Nucleus accumbens (tissue), 56 donors: ENCODE measurements around the gene TNIK.
"Not testable (repeated sequence)": the region's sequence is repeated elsewhere in the genome, so short reads cannot be mapped to it uniquely, and the experiment has no call there.

Source experiments
- DNase-seq, 56 donors: peaks; one replicate each; lab custom pipeline; 2025; lab: John Stamatoyannopoulos, UW

The TNIK gene

DNA sequence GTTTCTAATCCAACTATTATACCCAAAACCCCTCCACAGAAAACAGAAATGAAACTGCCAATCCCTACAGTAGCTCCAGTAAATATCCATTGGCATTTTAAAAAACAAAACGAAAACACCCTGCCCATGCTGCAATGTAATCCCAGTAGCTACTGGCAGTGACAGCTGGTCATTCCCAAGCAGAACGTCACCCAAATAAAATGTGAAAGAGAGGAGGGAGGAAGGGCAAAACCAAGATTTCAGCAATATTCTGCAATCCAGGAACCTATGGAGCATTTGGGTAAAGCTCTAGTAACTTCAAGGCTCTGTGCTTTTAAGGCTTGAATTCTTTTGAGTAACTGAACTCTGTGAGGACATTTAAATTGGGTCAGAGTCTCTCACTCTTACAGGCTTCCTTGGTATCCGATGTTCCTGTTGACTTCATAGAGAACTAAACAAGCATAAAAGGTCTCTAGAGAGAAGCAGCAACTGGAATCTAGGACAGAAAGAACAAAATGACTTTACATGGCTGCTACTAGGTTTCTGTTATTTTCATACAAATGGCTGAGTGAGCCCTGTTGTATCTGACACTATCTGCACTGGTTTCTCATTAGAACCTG, 136.2 kb downstream of the TNIK start:
- DNase-seq = no peak

DNA sequence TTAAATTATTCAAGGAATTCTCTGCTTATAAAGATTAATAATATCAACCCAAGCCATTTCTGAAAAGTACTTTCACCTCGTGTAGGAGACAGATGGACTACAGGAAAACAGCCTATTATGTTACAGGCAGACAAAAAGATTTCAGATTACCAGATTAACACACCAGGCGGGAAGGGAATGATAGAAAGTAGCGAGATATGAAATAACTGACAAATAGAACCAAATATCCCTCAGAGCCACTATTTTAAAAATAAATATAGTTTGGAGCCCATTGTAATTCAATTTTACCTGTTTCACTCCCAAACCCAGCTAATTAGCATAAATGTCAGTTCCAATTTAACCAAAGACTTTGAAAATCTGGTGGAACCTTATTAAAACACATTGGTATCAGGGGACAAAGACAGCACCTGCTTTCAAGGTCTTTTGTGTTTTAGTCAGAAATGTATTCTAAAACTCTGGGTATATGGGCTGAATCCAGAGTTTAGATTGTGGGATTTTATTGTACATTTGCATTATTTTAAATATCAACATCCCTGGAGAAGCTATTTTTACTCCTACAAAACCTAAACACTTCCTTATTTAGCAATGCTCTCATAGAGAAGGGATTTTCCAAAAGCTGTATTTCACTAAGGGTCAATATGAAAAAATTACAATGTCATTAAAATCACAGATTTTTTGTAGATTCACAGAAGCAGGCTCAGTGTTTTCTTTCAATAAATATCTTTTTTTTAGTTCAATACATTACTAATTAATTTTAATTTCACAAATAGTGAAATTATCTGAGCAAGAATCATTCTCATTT, 138.4 kb downstream of the TNIK start:
- no peak for DNase-seq

DNA sequence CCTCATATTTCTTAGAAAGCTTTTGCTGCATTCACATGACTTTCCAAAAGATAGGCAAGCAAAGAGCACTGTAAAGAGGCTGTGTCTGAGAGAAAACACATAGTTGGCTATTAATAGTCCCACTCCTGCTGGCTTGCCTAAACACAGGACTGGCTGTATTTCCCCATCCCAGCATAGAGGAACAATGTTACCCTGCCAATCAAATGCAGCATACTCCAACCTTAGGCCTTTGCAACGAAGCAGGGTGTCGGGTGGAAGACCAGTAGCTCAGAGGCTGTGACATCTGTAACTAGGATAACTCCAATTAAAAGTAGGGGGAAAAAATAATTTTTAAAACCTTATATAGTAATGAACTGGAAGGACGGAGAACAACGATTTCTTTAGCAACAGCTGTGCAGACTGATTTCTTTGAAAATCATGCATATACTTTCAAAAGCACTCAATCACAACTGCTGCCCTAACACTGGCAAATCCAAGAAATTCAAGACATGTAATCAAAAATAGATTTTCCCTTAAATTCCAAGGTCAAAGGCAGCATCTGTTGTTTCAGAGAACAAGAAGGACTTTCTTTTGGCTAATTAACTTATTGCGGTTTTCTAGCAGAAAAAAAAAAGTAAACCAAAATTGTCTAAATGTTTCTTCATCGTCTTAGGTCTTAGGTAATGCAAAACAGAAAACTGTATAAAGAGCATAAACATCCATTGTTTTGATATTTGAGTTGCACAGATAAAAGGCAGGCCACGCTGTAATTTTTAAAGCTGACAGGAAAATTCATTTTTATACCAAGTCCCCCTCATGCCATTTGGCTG, 139.3 kb downstream of the TNIK start:
- DNase-seq = peak in 9 of 56 donors; percentile 9 to 50 (median 23)

DNA sequence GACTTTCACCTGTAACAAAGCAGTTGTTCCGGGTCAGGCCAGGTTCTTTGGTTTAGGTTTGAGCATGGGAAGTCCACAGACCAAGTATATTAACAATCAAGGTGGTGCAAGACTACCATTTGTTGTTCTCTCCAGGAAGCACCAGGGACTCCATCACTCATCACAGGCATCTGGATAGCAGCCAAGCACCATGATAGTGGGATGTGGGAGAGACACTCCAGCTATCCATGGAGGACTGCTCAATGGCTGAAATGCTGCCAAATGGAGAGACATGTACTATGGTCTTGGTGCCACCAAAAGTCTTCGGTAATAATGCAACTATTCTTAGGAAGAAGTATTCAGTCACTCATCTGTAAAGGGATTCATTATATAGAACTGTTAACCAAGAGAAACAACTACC, 143.0 kb downstream of the TNIK start:
- DNase-seq = peak in 8 of 56 donors; percentile 11 to 76 (median 28)

DNA sequence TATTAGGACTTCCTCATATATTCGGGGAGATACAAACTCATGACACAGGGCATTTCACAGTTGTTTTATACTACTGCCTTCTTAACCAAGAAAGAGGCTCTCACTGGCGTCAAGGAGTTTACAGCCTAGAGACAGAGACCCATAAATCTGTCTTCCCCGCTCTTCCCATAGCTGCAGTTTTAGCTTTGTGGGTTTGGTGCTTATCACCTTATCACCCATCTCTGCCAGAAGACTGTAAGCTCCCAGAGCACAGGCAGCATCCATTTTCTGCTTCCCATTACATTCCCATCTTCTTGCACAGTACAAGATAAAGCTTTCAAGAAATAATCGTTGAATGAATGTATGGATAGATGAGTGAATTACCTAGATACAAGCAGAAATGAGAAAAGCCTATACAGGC, 144.3 kb downstream of the TNIK start:
- no peak for DNase-seq

DNA sequence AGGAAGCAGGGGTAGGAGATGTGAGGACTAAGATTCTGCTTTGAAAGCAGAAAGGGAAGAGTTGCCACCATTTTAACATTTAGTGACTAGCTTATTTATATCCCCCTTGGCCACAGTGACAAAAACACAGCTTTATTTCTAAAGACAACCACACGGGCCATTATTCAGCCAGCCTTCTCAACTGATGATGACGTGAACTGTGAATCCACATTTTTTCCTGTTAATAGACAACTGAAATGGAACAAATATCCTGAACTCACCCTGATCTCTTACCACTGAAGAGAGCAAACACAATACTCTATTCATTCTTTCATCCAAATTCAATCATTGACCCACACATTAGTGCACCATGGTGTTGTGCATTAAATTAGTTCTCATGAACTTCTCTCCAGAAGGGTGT, 145.1 kb downstream of the TNIK start:
- no peak for DNase-seq

DNA sequence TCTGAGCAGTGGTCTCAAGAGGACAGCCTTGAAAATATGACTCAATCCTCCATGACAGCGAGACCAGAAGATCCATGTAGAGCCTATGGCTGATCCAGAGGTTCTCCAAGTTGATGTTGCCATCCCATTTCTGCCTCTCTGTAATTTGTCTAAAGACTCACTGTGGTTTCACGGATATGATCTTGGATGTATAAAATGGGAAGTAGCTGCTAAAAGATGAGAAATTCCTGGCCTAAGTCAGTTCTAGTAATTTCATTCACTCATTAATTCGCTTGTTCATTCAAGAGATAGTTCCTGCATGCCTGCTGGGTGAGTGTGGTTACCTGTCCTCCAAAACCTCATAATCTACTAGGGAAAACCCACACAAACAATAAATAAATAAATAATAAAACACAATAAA, 145.9 kb downstream of the TNIK start:
- no peak for DNase-seq

DNA sequence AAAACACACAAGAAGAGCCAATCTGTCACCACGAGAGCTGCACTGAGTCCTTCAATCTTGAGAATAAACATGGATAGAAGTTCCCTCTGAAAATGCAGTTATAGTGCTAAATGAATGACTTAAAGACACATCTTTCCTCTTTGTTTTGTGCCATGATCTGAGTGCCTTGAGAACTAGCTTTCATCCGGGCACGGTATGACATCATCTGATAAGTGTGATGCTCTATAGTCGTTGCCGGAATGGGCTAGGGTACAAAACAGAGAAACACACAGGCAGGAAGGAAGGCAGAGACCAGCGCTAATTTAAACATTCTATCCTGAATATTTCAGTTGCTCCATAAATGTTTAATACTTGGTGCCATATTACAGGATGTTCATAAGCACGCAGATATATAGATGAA, 146.5 kb downstream of the TNIK start:
- no peak for DNase-seq

DNA sequence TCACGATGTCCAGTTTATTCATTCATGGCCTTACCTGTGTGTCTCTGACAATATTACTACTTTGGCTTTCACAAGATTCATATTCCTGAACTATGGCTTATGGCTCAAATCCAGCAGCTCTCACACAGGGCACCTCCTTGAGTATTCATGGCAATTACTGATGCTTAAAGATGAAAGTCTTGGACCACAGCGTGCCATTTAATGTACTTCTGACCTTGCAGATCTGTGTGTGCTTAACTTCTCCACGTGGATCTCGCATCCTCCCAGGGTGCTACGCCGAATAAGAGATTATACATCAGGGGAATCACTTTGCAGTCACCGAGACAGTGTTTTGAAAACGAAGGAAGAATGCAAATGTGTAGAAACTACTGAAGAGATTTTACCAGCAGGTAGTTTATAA, 147.5 kb downstream of the TNIK start:
- DNase-seq = no peak

DNA sequence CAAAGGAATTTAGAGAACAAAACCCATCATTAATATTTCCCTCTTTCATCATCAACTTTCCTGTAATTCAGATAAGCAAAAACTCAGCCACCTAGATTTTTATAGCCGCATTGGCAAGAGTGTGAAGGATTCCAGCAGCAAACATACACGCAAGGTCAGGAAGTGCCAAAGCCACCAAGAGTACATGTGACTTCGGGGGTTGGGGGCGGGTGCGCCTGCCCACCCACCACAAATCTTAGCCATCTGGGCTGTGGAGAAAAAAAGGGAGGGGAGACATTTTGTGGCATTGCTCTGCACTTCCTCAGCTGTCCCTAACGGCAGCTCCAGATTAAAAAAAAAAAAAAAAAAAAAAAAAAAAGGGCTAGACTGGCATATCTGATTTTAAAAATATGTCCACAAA, 148.4 kb downstream of the TNIK start:
- DNase-seq = no peak

DNA sequence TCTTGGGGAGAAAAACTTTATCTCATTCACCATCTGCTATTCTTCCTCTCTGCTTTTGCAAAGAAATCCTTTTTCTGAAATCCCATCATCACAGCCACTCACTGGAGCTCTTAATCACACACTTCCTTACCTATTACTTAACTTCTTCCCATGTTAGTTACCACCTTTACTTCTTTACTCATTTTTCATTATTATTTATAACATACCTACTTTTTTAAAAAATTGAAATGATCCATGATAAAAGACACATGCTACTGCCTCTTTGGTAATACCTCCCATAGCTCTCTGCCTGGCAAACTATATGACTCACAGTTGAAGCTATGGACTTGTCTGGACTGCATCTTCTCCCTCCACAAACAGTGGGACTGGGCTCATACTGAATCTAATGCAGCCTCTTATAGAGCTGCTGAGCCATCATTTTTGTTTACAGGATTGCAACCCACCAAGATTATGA, 150.3 kb downstream of the TNIK start:
- no peak for DNase-seq

DNA sequence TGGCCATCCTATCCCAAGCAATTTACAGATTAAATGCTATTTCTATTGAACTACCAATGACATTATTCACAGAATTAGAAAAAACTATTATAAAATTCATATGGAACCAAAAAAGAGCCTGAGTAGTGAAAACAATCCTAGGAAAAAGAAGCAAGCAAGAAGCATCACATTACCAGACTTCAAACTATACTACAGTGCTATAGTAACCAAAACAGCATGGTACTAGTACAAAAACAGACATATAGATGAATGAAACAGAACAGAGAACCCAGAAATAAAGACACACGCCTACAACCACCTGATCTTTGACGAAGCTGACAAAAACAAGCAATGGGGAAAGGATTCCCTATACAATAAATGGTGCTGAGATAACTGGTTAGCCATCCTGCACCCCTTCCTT, 152.2 kb downstream of the TNIK start:
- no peak for DNase-seq

DNA sequence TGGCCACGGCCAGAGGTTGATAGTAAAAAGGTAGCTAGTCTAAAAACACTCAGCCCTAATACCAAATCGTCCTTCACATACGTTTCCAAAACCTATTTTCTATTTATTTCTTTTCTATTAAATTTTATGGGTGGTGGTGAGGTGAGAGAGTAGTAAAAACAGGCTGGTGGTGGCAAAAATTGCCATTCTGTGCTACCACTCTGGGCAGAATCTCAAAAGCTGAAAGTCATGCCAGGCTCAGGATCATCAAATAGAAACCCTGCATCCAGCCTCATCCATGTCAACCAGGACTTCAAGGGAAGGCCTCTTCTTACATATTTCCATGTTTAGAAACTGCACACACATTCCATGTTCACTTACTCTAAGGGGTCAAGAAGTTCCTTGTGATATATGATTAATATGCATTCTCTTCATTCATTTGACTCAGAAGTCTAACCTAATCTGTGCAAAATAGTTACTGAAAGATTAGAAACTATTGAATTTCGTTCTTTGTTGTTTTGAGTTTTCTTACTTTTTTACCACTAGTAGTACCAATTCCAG, 153.1 kb downstream of the TNIK start:
- DNase-seq = no peak

DNA sequence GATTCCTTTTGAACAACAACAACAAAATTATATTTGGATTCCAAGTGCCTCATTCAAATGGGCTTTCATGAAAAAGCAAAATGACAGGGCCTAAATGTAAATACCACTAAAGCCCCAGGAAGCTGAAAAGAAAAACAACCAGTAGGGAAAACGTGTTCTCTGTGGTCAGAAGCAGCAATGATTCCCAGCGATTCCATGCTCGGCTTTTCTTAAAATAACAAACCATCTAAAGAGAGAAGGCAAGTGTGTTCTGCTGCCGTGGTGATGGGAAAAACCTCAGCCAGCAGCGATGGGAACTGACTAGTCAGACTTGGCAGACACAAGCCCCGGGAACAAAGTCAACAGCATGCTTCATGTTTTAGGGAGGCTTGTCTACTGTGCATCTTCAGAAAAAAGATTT, 153.6 kb downstream of the TNIK start:
- peak in 47 of 56 donors; percentile 16 to 82 (median 48) for DNase-seq

DNA sequence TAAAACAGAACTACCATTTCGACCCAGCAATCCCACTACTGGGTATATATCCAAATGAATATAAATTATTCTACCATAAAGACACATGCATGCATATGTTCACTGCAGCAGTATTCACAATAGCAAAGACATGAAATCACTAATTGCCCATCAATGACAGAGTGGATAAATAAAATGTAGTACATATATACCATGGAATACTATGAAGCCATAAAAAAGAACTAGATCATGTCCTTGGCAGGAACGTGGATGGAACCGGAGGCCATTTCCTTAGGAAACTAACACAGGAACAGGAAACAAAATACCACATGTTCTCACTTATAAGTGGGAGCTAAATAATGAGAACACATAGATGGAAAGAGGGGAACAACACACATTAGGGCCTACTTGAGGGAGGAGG, 154.4 kb downstream of the TNIK start:
- DNase-seq = not testable (repeated sequence)

DNA sequence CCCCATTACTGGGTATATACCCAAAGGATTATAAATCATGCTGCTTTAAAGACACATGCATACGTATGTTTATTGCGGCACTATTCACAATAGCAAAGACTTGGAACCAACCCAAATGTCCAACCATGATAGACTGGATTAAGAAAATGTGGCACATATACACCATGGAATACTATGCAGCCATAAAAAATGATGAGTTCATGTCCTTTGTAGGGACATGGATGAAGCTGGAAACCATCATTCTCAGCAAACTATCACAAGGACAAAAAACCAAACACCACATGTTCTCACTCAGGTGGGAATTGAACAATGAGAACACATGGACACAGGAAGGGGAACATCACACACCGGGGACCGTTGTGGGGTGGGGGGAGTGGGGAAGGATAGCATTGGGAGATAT, 155.7 kb downstream of the TNIK start:
- not testable (repeated sequence) for DNase-seq

DNA sequence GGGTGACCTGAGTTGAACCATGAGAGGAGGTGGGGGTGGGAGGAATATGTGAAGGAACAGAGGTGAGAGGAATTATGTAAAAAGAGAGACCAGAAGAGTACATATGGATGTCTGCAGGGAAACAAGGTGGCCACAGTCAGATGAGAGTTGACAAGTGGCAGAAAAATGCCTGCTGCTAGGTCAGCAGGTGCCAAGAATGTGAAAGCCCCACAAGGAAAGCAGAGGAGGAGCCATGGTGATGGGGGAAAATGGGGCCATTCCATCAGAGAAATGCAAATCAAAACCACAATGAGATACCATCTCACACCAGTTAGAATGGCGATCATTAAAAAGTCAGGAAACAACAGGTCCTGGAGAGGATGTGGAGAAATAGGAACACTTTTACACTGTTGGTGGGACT, 156.2 kb downstream of the TNIK start:
- not testable (repeated sequence) for DNase-seq

DNA sequence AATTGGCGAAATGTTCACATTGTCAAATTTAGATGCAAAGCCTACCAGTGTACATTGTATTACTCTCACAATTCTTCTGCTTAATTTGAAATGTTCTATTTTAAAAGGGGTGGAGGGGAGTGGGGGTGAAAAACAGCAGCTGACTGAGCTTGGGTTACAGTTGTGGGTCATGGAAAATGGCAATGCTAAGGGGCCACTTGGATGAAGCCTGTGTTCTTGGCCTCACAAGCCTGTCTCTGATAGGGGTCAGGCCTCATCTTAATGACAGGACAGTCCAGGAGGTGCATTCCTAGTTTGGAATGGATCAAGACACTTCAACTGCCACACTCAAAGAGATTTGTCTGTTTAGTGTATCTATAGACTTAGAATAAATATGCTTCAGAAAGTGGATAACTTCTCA, 158.2 kb downstream of the TNIK start:
- DNase-seq = no peak

DNA sequence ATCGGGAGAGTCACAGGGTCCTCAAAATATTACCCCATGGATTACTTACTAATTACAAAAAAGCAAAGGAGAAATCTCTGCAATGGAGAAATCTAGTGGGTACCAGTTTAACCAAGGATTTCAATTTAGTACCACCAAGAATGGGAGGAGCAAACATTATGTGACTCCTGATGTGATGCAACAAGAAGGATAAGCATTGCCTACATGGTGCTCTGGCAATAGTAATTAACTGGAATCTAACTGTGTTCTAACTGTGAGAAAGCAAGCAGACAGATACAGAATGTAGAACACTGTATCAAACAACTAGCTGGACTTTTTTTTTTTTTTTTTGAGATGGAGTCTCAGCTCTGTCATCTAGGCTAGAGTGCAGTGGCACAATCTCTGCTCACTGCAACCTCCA, 159.2 kb downstream of the TNIK start:
- no peak for DNase-seq

DNA sequence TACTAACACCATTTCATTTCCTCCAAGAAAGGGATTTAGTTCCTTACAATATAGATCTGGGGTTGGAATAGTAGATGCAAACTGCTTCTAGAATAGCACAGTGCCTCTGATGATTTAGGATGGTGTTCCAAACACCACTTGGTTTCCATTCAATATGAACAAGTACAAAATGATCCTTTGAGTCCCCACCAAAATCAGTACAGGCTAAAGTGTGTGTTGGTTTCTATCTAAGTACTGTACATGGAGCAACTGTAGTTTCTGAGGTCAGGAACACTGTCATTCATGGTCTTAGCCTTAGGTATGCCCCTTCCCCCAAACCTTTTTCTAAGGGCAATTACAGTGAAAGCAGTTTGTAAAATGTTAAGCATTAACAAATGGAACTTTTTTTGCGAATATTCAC, 162.3 kb downstream of the TNIK start:
- DNase-seq = no peak

DNA sequence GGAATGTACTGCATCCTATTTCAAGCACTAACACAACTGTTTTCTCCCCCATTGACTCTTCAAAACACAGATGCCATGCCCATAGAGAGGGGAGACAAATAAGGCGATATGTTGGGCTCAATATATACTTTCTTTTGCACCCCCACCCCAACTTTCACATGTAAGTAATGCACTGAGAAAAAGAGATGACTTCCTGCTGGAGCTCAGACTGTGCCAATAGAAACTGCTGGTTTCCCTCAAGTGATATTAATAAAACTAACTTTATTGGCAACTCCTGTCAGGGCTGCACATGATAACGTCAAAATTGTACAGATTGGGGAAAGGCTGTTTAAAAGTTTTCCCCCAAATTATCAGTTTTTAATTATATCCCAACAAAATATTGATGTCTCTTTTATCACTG, 163.0 kb downstream of the TNIK start:
- DNase-seq = no peak
